PC-3 (cell line): ENCODE data around the gene TBC1D30.

Experiments
- CTCF ChIP-seq: fragments of 300-600 bp; sonication (generic); conservative IDR thresholded peaks from 2 replicates; pipeline ENCODE4 v1.5.1; 2017; ENCODE audit warnings: antibody characterized with exemption, low read depth, mild to moderate bottlenecking, low read length
- EZH2 ChIP-seq: fragments of 300-600 bp; sonication (generic); IDR thresholded peaks from one replicate; pipeline ENCODE4 v1.6.1; 2017; ENCODE audit warnings: antibody characterized with exemption, mild to moderate bottlenecking, low read length; ENCODE audit not compliant: unreplicated experiment

DNA sequence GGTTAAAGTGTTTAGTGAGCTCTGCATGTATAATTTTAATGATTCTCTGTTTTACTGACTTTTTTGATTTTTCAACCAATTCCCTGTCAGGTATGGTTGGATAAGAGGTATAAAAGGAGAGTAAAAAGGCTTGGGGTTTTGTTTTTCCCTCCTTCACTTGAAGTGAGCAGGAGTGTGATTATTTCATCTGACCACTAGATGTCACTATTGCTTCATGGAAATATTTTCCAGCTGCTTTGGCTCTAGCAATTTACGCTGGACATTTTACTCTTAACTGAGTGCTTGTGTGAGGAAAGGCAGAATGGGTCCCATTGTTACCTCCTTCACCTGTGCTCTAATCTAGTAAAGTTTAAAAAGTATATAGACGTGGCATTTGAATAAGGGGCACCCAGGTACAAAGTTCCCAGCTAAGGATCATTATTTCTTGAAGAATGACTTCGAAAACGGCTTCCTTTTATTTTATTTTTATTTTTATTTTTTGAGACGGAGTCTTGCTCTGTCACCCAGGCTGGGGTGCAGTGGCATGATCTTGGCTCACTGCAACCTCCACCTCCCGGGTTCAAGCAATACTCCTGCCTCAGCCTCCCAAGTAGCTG lies 66.5 kb downstream of the TBC1D30 start:
- TF ChIP-seq CTCF: peak; percentile 82
- no peak for TF ChIP-seq EZH2
